Liver (tissue), 9 donors: ENCODE results near the gene PSAT1. TPM values are rescaled to one million over a fixed set of nuclear protein-coding genes. Genes with fewer than 3 reads are reported as not detected.

Source experiments
- DNase-seq: peaks from one replicate; pipeline ENCODE4 v3.0.0-alpha.2; 2017; ENCODE audit warnings: low spot score
- H3K27ac ChIP-seq, 2 donors: one replicate each; pipeline ENCODE4 v1.7.0; 2013; ENCODE audit warnings: inconsistent platforms in 2 of 2, low read length in 2 of 2, control low read depth in 1 of 2, low read depth in 1 of 2, mild to moderate bottlenecking in 1 of 2
- H3K27me3 ChIP-seq, 4 donors: one replicate each; pipeline versions ENCODE4 v1.6.1 to v1.7.0; 2013; ENCODE audit warnings: low read length in 3 of 4, inconsistent platforms in 1 of 4, mild to moderate bottlenecking in 1 of 4, moderate library complexity in 1 of 4; ENCODE audit not compliant: control insufficient read depth in 4 of 4, insufficient read depth in 4 of 4
- H3K36me3 ChIP-seq, 4 donors: one replicate each; pipeline versions ENCODE4 v1.6.1 to v1.7.0; 2013; ENCODE audit warnings: low read length in 3 of 4, mild to moderate bottlenecking in 3 of 4, low read depth in 1 of 4, moderate library complexity in 1 of 4; ENCODE audit not compliant: control insufficient read depth in 4 of 4, insufficient read depth in 3 of 4
- H3K4me1 ChIP-seq, 4 donors: one replicate each; pipeline versions ENCODE4 v1.6.1 to v1.7.0; 2013; ENCODE audit warnings: low read length in 3 of 4, mild to moderate bottlenecking in 3 of 4, moderate library complexity in 1 of 4; ENCODE audit not compliant: control insufficient read depth in 4 of 4, insufficient read depth in 4 of 4
- H3K4me3 ChIP-seq, 3 donors: one replicate each; pipeline versions ENCODE4 v1.6.1 to v1.7.0; 2013; ENCODE audit warnings: low read length in 3 of 3, control low read depth in 1 of 3, low read depth in 1 of 3, mild to moderate bottlenecking in 1 of 3
- H3K9ac ChIP-seq, 2 donors: one replicate each; pipeline ENCODE4 v1.7.0; 2013; ENCODE audit warnings: low read length in 2 of 2, mild to moderate bottlenecking in 2 of 2, moderate library complexity in 2 of 2, control low read depth in 1 of 2, low read depth in 1 of 2
- H3K9me3 ChIP-seq, 4 donors: one replicate each; pipeline versions ENCODE4 v1.6.1 to v1.7.0; 2013; ENCODE audit warnings: low read length in 3 of 4; ENCODE audit not compliant: control insufficient read depth in 4 of 4
- EGR1 ChIP-seq, 2 donors: IDR thresholded peaks; 2 replicates each; pipeline ENCODE4 v1.6.1; 2016 to 2018; ENCODE audit warnings: antibody characterized with exemption in 2 of 2, low read depth in 2 of 2
- FOXA1 ChIP-seq: IDR thresholded peaks from 2 replicates; pipeline ENCODE4 v1.6.1; 2016; ENCODE audit warnings: antibody characterized with exemption
- FOXA2 ChIP-seq: IDR thresholded peaks from 2 replicates; pipeline ENCODE4 v1.6.1; 2016; ENCODE audit warnings: antibody characterized with exemption
- GABPA ChIP-seq, 2 donors: IDR thresholded peaks in 1 of 2; conservative IDR thresholded peaks in 1 of 2; 2 replicates each; pipeline ENCODE4 v1.6.1; 2016; ENCODE audit warnings: antibody characterized with exemption in 2 of 2, mild to moderate bottlenecking in 1 of 2, moderate library complexity in 1 of 2
- HNF4A ChIP-seq, 2 donors: conservative IDR thresholded peaks; 2 replicates each; pipeline ENCODE4 v1.6.1; 2016; ENCODE audit warnings: antibody characterized with exemption in 2 of 2, mild to moderate bottlenecking in 2 of 2
- HNF4G ChIP-seq: IDR thresholded peaks from 2 replicates; pipeline ENCODE4 v1.6.1; 2016; ENCODE audit warnings: antibody characterized with exemption
- JUND ChIP-seq, 2 donors: IDR thresholded peaks; 2 replicates each; pipeline ENCODE4 v1.6.1; 2016; ENCODE audit warnings: antibody characterized with exemption in 2 of 2
- NR2F2 ChIP-seq: IDR thresholded peaks from 2 replicates; pipeline ENCODE4 v1.6.1; 2016; ENCODE audit warnings: antibody characterized with exemption
- RAD21 ChIP-seq, 2 donors: IDR thresholded peaks; 2 replicates each; pipeline ENCODE4 v1.6.1; 2016; ENCODE audit warnings: antibody characterized with exemption in 2 of 2, mild to moderate bottlenecking in 2 of 2
- RXRA ChIP-seq, 2 donors: IDR thresholded peaks; 2 replicates each; pipeline ENCODE4 v1.6.1; 2017 to 2018; ENCODE audit warnings: antibody characterized with exemption in 2 of 2, mild to moderate bottlenecking in 1 of 2
- SP1 ChIP-seq: IDR thresholded peaks from 2 replicates; pipeline ENCODE4 v1.6.1; 2018; ENCODE audit warnings: antibody characterized with exemption, mild to moderate bottlenecking
- TAF1 ChIP-seq: conservative IDR thresholded peaks from 2 replicates; pipeline ENCODE4 v1.6.1; 2016; ENCODE audit warnings: antibody characterized with exemption, mild to moderate bottlenecking
- YY1 ChIP-seq: IDR thresholded peaks from 2 replicates; pipeline ENCODE4 v1.6.1; 2016; ENCODE audit warnings: antibody characterized with exemption, mild to moderate bottlenecking
- WGBS: extraction: QIAGEN DNeasy Blood & Tissue Kit; methylation state at CpG from one replicate; pipeline ENCODE4 v1.1.7; 2013; 5-methylcytosine and 5-hydroxymethylcytosine counted together
- polyA plus RNA-seq, 2 donors: library from polyadenylated mRNA; stranded (reverse) in 1 of 2; unstranded in 1 of 2; fragments of 200-250 nt in 1 of 2; fragments of >200 nt in 1 of 2; fragmentation: Nextera tagmentation in 1 of 2; extraction: Ambion mirVana in 1 of 2; gene quantifications; one replicate each; pipeline versions ENCODE4 v1.2.1 to v1.2.3, GENCODE V29; 2013 to 2015
- total RNA-seq, 2 donors: library from RNA; depleted of rRNA; stranded (reverse); fragments of >200 nt; gene quantifications; one replicate each; pipeline ENCODE4 v1.2.3, GENCODE V29; 2014
- TF ChIP-seq, protein P1 (sequence below): IDR thresholded peaks from 2 replicates; pipeline ENCODE4 v1.6.1; 2016; ENCODE audit warnings: antibody characterized with exemption
- TF ChIP-seq, protein P2 (sequence below): IDR thresholded peaks from 2 replicates; pipeline ENCODE4 v1.6.1; 2016; ENCODE audit warnings: antibody characterized with exemption
- TF ChIP-seq, protein P3 (sequence below): IDR thresholded peaks from 2 replicates; pipeline ENCODE4 v1.6.1; 2016; ENCODE audit warnings: antibody characterized with exemption
- TF ChIP-seq, protein P4 (sequence below): IDR thresholded peaks from 2 replicates; pipeline ENCODE4 v1.6.1; 2016; ENCODE audit warnings: antibody characterized with exemption, mild to moderate bottlenecking
- TF ChIP-seq, protein P5 (sequence below): fragments of 150-350 bp; IDR thresholded peaks from 2 replicates; pipeline ENCODE4 v1.5.1; 2017; ENCODE audit warnings: improper control_type of control experiment, low read depth, low read length; ENCODE audit not compliant: missing input control
- donor health status: healthy.
- donor health status: healthy.
- donor health status: healthy.
- donor health status: healthy.
- donor health status: healthy.

Gene PSAT1
- total and polyA plus RNA-seq, 4 donors, result 28.0 to 156 (median 66.8) TPM

DNA sequence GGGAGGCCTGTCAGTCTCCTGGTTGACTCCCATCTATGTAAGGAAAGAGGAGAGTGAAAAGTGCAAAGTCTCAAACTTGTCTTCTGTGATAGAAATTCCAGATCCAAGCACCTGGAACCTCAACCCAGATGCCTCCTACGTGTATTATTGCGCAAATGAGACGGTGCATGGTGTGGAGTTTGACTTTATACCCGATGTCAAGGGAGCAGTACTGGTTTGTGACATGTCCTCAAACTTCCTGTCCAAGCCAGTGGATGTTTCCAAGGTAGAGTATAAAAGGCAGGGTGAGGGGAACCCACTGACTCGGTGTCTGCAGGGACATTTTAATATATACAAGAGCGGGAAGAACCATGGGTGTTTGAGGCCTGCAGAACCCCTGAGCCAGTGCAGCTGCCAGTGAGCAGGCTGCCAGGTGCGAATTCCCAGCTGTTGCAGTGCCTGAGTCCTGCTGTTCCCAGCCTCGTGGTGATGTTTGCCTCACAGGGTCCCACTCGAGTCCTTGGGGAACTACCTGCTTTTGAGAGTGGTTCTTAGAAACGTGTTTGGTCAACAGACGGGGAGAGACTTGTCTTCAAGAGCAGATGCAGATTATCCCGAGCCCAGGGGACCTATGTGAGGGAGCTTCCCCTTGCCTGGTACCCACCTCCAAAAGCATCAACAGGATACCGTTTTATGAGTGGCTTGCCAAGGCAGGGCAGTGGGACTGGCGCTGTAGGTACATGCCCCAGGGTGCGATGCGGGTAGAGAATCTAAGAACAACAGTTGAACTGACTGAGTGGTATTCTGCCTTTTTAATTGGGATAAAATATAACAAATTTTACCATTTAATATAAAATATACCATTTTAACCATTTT is 9.5 kb downstream of the PSAT1 start:
- Histone ChIP-seq H3K9me3 (no peaks in the 10 kb centered on the region), H3K27ac (no peak overlapping the region), H3K4me3 (no peak overlapping the region), H3K27me3 (no peaks in the 10 kb centered on the region), H3K4me1 (peaks cover 0 to 20% (median 15%) of the 10 kb centered on the region in 4 donors), H3K36me3 (peaks cover 7 to 33% (median 30%) of the 10 kb centered on the region in 4 donors), H3K9ac (no peak overlapping the region)
- WGBS, result 77% methylated on average over 16 of the region's 16 CpGs
- no peak for DNase-seq
- TF ChIP-seq TAF1 (no peak), RXRA (IDR thresholded peaks at IDR 0.05) (peak in 1 of 2 donors; percentile 46), SP1 (no peak), NR2F2 (no peak), HNF4A (conservative IDR thresholded peaks at IDR 0.05) (peak; percentile 44 to 76)

DNA sequence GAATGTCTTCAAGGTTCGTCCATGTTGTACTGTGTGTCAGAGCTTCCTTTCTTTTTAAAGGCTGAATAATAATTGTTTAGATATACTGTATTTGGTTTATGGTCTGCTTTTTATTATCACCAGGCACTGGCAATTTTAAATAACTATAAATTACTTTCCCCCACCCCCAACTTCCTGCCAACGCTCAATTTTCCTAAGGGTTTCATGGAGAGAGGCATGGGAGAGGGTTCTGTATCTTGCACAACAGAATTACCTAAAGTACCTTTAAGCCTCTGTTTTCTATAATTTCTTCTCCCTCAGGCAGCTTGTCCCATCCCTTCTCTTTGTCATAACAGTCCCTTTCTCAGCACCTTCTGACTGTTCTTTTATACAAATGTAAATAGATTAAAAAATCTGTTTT is 10.4 kb downstream of the PSAT1 start:
- peaks cover 0 to 15% (median 14%) of the 10 kb centered on the region in 4 donors for H3K4me1 ChIP-seq
- no peak overlapping the region for H3K9ac ChIP-seq
- no peak for DNase-seq
- no peak overlapping the region for H3K27ac ChIP-seq
- peaks cover 6 to 37% (median 31%) of the 10 kb centered on the region in 4 donors for H3K36me3 ChIP-seq
- no peaks in the 10 kb centered on the region for H3K9me3 ChIP-seq
- no peak overlapping the region for H3K4me3 ChIP-seq
- TF ChIP-seq GABPA (IDR thresholded peaks at IDR 0.05 in 1 of 2, conservative IDR thresholded peaks at IDR 0.05 in 1 of 2) (no peak), FOXA1 (no peak), JUND (IDR thresholded peaks at IDR 0.05) (no peak), TAF1 (no peak), YY1 (no peak), EGR1 (IDR thresholded peaks at IDR 0.05; ENCODE audit: low read depth in 2 of 2) (no peak), NR2F2 (no peak), HNF4G (no peak), RAD21 (IDR thresholded peaks at IDR 0.05) (no peak), HNF4A (conservative IDR thresholded peaks at IDR 0.05) (no peak), RXRA (IDR thresholded peaks at IDR 0.05) (no peak), FOXA2 (no peak), SP1 (no peak)
- TF ChIP-seq, protein P1, sequence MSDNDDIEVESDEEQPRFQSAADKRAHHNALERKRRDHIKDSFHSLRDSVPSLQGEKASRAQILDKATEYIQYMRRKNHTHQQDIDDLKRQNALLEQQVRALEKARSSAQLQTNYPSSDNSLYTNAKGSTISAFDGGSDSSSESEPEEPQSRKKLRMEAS, result no peak
- TF ChIP-seq, protein P2, sequence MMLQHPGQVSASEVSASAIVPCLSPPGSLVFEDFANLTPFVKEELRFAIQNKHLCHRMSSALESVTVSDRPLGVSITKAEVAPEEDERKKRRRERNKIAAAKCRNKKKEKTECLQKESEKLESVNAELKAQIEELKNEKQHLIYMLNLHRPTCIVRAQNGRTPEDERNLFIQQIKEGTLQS, result no peak
- TF ChIP-seq, protein P3, sequence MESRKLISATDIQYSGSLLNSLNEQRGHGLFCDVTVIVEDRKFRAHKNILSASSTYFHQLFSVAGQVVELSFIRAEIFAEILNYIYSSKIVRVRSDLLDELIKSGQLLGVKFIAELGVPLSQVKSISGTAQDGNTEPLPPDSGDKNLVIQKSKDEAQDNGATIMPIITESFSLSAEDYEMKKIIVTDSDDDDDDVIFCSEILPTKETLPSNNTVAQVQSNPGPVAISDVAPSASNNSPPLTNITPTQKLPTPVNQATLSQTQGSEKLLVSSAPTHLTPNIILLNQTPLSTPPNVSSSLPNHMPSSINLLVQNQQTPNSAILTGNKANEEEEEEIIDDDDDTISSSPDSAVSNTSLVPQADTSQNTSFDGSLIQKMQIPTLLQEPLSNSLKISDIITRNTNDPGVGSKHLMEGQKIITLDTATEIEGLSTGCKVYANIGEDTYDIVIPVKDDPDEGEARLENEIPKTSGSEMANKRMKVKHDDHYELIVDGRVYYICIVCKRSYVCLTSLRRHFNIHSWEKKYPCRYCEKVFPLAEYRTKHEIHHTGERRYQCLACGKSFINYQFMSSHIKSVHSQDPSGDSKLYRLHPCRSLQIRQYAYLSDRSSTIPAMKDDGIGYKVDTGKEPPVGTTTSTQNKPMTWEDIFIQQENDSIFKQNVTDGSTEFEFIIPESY, result no peak
- TF ChIP-seq, protein P4, sequence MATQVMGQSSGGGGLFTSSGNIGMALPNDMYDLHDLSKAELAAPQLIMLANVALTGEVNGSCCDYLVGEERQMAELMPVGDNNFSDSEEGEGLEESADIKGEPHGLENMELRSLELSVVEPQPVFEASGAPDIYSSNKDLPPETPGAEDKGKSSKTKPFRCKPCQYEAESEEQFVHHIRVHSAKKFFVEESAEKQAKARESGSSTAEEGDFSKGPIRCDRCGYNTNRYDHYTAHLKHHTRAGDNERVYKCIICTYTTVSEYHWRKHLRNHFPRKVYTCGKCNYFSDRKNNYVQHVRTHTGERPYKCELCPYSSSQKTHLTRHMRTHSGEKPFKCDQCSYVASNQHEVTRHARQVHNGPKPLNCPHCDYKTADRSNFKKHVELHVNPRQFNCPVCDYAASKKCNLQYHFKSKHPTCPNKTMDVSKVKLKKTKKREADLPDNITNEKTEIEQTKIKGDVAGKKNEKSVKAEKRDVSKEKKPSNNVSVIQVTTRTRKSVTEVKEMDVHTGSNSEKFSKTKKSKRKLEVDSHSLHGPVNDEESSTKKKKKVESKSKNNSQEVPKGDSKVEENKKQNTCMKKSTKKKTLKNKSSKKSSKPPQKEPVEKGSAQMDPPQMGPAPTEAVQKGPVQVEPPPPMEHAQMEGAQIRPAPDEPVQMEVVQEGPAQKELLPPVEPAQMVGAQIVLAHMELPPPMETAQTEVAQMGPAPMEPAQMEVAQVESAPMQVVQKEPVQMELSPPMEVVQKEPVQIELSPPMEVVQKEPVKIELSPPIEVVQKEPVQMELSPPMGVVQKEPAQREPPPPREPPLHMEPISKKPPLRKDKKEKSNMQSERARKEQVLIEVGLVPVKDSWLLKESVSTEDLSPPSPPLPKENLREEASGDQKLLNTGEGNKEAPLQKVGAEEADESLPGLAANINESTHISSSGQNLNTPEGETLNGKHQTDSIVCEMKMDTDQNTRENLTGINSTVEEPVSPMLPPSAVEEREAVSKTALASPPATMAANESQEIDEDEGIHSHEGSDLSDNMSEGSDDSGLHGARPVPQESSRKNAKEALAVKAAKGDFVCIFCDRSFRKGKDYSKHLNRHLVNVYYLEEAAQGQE, result no peak
- TF ChIP-seq, protein P5, sequence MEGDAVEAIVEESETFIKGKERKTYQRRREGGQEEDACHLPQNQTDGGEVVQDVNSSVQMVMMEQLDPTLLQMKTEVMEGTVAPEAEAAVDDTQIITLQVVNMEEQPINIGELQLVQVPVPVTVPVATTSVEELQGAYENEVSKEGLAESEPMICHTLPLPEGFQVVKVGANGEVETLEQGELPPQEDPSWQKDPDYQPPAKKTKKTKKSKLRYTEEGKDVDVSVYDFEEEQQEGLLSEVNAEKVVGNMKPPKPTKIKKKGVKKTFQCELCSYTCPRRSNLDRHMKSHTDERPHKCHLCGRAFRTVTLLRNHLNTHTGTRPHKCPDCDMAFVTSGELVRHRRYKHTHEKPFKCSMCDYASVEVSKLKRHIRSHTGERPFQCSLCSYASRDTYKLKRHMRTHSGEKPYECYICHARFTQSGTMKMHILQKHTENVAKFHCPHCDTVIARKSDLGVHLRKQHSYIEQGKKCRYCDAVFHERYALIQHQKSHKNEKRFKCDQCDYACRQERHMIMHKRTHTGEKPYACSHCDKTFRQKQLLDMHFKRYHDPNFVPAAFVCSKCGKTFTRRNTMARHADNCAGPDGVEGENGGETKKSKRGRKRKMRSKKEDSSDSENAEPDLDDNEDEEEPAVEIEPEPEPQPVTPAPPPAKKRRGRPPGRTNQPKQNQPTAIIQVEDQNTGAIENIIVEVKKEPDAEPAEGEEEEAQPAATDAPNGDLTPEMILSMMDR, result no peak
- H3K27me3 ChIP-seq, result no peaks in the 10 kb centered on the region
- WGBS, result 97% methylated on average over 2 of the region's 2 CpGs
